SH-SY5Y (cell line): Measurements from ENCODE around the gene TOX3.

Experiments used
- GATA2 ChIP-seq: IDR thresholded peaks from 2 replicates; pipeline ENCODE4 v1.6.1; 2011; ENCODE audit warnings: mild to moderate bottlenecking, low read depth, low read length
- GATA3 ChIP-seq: IDR thresholded peaks from 2 replicates; pipeline ENCODE4 v1.6.1; 2011; ENCODE audit warnings: low read depth, mild to moderate bottlenecking, low read length, moderate library complexity

DNA sequence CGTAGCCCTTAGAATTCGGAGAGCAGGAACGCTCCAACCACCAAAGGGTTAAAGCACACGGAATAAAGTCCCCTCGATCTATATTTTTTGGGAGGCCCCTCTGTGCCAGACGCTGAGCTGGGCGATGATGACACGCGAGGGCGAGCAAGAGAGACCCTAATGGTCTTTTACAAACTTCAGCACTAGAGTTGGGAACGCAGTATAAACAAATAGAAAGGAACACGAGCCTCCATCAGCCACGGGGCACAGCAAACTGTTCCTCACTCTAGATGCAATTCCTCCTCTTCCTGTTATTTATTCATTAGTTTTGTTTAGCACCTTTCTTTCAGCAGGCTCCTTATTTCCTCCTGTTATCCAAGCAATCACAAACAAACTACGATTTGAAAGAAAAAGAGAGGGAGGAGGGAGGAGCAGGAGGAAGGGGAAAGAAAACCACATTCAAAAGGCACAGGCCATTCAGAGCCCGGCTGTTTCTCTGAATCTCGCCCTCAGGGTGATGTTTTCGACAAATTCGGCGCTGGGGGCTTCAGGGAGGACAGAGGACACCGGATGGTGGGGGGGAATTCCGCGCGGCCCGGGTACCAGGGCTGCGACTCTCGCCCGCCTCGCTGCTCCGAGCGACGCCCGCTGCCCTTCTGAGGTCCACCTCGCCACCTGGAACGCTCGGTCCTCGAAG is 1.6 kb downstream of the TOX3 start:
- no peak for TF ChIP-seq GATA2
- no peak for TF ChIP-seq GATA3
